ENCODE results near the gene HAL. TPM values are rescaled to one million over a fixed set of nuclear protein-coding genes. Genes with fewer than 3 reads are reported as not detected.

Gene HAL
- total and polyA plus RNA-seq, 2 donors (not counting 1 experiment from before 2014, with no cell fraction given) = 1.3 to 4.8 TPM

Other genes with a start within 250 kb of the HAL start
- gene NTN4, start 205.6 kb downstream of the HAL start, total RNA-seq = not detected in 2 replicates
- not detected in 2 replicates for gene NTN4, start 205.6 kb downstream of the HAL start, polyA plus RNA-seq
- 23.8 and 25.5 TPM in 2 replicates for gene SNRPF, start 137.4 kb downstream of the HAL start, total RNA-seq
- 10.5 and 16.2 TPM in 2 replicates for gene SNRPF, start 137.4 kb downstream of the HAL start, polyA plus RNA-seq
- 1.00 and 1.3 TPM in 2 replicates for gene CCDC38, start 53.7 kb downstream of the HAL start, total RNA-seq
- 0.09 TPM in 1 of 2 replicates, not detected in the other for gene CCDC38, start 53.7 kb downstream of the HAL start, polyA plus RNA-seq
- 1.3 and 1.5 TPM in 2 replicates for gene AMDHD1, start 53.0 kb downstream of the HAL start, total RNA-seq
- gene AMDHD1, start 53.0 kb downstream of the HAL start, polyA plus RNA-seq = 2.3 TPM in 2 replicates
- gene LTA4H, start 39.2 kb upstream of the HAL start, total RNA-seq = 158 and 167 TPM in 2 replicates
- gene LTA4H, start 39.2 kb upstream of the HAL start, polyA plus RNA-seq = 129 and 153 TPM in 2 replicates
- gene ELK3, start 198.0 kb upstream of the HAL start, total RNA-seq = 77.7 and 87.1 TPM in 2 replicates
- 7.6 and 10.5 TPM in 2 replicates for gene ELK3, start 198.0 kb upstream of the HAL start, polyA plus RNA-seq